ENCODE results near the gene MKNK2. TPM values are rescaled to one million over a fixed set of nuclear protein-coding genes. Genes with fewer than 3 reads are reported as not detected.

Gene MKNK2
- total and polyA plus RNA-seq, 2 of the 13 experiments (the other 11 are each of a cell fraction or from before 2014, with no cell fraction given): 44.9 to 112 TPM

DNA sequence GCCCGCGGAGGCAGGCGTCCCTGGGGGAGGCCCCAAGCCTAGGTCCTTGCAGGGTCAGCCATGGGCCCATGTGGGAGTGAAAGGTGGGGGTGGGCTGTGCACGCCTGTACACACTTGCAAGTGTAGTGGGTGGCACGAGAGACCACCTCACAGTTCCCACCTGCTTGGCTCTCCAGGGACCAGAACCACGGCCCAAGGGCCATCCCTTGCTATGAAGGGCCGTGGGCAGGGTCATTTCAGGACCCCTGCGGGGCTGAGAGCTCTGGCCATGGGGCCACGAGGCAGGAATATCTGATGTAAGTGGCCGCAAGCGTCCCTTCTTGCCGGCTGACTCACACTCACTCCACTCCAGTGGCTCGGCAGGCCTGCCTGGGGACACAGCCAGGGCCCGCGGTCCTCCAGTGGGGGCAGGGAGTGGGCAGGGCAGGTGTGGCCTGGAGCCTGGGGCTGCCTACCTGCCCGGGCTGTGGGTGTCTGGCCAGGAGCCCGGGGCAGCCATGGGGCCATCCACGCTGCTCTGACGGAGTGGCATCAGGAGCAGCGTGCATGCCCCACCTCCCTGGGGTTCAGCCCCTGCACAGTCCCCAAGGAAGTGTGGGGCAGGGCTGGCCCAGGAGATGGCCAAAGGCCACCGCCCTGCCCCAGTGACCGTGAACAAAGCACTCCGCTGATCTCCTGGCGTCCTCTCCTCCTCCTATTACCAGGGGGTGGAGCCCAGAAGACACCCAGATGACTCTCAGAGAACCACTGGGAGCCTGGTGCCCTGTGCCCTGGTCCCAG lies 8.6 kb upstream of the MKNK2 start (continued):
- TF ChIP-seq, protein P1, sequence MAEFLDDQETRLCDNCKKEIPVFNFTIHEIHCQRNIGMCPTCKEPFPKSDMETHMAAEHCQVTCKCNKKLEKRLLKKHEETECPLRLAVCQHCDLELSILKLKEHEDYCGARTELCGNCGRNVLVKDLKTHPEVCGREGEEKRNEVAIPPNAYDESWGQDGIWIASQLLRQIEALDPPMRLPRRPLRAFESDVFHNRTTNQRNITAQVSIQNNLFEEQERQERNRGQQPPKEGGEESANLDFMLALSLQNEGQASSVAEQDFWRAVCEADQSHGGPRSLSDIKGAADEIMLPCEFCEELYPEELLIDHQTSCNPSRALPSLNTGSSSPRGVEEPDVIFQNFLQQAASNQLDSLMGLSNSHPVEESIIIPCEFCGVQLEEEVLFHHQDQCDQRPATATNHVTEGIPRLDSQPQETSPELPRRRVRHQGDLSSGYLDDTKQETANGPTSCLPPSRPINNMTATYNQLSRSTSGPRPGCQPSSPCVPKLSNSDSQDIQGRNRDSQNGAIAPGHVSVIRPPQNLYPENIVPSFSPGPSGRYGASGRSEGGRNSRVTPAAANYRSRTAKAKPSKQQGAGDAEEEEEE (CRISPR knock-in tag; IDR thresholded peaks at IDR 0.05; ENCODE audit: borderline replicate concordance): peak; percentile 66; the same call in 1 of the 2 replicates
- TF ChIP-seq SYNCRIP (IDR thresholded peaks at IDR 0.05; ENCODE audit: insufficient read depth, low read depth, low read length): no peak
- peak; percentile 83 for TF ChIP-seq TBX2 (CRISPR knock-in tag; IDR thresholded peaks at IDR 0.05; ENCODE audit: borderline replicate concordance)
- TF ChIP-seq ZNF788 (CRISPR knock-in tag; IDR thresholded peaks at IDR 0.05; ENCODE audit: borderline replicate concordance): peak; percentile 71
- 0 out of 2 replicates have a peak, but pooled peaks have one; percentile 6 for TF ChIP-seq KDM6A (CRISPR knock-in tag; IDR thresholded peaks at IDR 0.05; ENCODE audit: low read depth)
- TF ChIP-seq CCDC6 (CRISPR knock-in tag; IDR thresholded peaks at IDR 0.05): no peak; the same call in 1 of the 2 replicates
- TF ChIP-seq KLF11 (CRISPR knock-in tag; IDR thresholded peaks at IDR 0.05): no peak
- TF ChIP-seq KLF16 (CRISPR knock-in tag; IDR thresholded peaks at IDR 0.05): peak in 1 of 2 experiments; percentile 88; a peak in 2 of 4 replicates
- peak; percentile 79 for TF ChIP-seq RXRA (CRISPR knock-in tag; IDR thresholded peaks at IDR 0.05)
- no peak for TF ChIP-seq CREB1 (IDR thresholded peaks at IDR 0.05)
- TF ChIP-seq CREB1 (CRISPR knock-in tag; IDR thresholded peaks at IDR 0.05): no peak
- TF ChIP-seq ZNF564 (CRISPR knock-in tag; IDR thresholded peaks at IDR 0.05): no peak
- TF ChIP-seq, protein P2, sequence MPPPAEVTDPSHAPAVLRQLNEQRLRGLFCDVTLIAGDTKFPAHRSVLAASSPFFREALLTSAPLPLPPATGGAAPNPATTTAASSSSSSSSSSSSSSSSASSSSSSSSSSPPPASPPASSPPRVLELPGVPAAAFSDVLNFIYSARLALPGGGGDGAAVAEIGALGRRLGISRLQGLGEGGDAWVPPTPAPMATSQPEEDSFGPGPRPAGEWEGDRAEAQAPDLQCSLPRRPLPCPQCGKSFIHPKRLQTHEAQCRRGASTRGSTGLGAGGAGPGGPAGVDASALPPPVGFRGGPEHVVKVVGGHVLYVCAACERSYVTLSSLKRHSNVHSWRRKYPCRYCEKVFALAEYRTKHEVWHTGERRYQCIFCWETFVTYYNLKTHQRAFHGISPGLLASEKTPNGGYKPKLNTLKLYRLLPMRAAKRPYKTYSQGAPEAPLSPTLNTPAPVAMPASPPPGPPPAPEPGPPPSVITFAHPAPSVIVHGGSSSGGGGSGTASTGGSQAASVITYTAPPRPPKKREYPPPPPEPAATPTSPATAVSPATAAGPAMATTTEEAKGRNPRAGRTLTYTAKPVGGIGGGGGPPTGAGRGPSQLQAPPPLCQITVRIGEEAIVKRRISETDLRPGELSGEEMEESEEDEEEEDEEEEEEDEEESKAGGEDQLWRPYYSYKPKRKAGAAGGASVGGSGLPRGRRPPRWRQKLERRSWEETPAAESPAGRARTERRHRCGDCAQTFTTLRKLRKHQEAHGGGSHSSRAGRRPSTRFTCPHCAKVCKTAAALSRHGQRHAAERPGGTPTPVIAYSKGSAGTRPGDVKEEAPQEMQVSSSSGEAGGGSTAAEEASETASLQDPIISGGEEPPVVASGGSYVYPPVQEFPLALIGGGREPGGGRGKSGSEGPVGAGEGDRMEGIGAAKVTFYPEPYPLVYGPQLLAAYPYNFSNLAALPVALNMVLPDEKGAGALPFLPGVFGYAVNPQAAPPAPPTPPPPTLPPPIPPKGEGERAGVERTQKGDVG (CRISPR knock-in tag; IDR thresholded peaks at IDR 0.05; ENCODE audit: borderline replicate concordance): no peak
- TF ChIP-seq ZNF7 (CRISPR knock-in tag; IDR thresholded peaks at IDR 0.05): no peak
- TF ChIP-seq ARID5B (CRISPR knock-in tag; IDR thresholded peaks at IDR 0.05): peak; percentile 47
- TF ChIP-seq SNAPC2 (CRISPR knock-in tag; IDR thresholded peaks at IDR 0.05): 0 out of 2 replicates have a peak, but pooled peaks have one; percentile 49
- no peak for TF ChIP-seq REL (CRISPR knock-in tag; conservative IDR thresholded peaks at IDR 0.05)
- TF ChIP-seq HDAC6 (IDR thresholded peaks at IDR 0.05; ENCODE audit: low read depth, low read length): no peak
- no peak for TF ChIP-seq CENPBD1 (CRISPR knock-in tag; IDR thresholded peaks at IDR 0.05; ENCODE audit: borderline replicate concordance, low read depth)
- 0 out of 2 replicates have a peak, but pooled peaks have one; percentile 14 for TF ChIP-seq MED13 (CRISPR knock-in tag; IDR thresholded peaks at IDR 0.05)

All from HepG2 (cell line).